Thyroid gland (tissue), 4 donors: ENCODE results near the gene SULT1A2.
"Not testable (repeated sequence)": the region's sequence is repeated elsewhere in the genome, so short reads cannot be mapped to it uniquely, and the experiment has no call there.

Source experiments
- CTCF ChIP-seq, 6 experiments: fragments of 200-600 bp in 3 of 6; fragments of 450-650 bp in 3 of 6; sonication (generic) in 3 of 6; IDR thresholded peaks; one replicate each; pipeline ENCODE4 v1.5.1; 2016 to 2019; ENCODE audit warnings: antibody characterized with exemption in 6 of 6, mild to moderate bottlenecking in 2 of 6, inconsistent platforms in 1 of 6, moderate library complexity in 1 of 6
- POLR2A ChIP-seq, 2 donors: fragments of 450-650 bp; IDR thresholded peaks; one replicate each; pipeline ENCODE4 v1.6.1; 2017; ENCODE audit warnings: antibody characterized with exemption in 2 of 2, mild to moderate bottlenecking in 2 of 2, moderate library complexity in 1 of 2

DNA sequence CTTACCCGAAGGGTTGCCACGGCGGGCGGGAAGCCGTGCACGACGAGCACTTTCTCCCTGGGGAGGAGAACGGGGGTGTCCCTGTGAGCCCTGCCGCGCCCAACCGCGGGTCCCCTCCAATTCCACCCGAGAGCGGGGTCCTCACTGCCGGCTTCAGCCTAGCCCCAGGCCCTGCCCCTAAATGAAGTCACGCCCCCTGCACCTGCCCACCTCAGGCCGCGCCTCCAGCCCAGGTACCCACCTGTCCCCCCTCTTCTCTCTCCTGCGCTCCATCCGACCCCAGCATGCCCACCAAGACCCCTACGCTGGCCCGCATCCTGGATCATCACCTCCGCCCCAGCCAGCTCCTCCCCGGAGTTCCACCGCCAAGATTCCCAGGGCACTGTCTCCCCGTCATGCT lies 17.1 kb upstream of the SULT1A2 start:
- not testable (repeated sequence) for TF ChIP-seq CTCF, POLR2A (IDR thresholded peaks at IDR 0.05)
